HG03280 (cell line): ENCODE measurements around the gene TRPM1.
A peak's percentile ranks its signal among the peaks of the same experiment; 100 is the strongest.

Experiments
- ATAC-seq: cut with Tn5 transposase; IDR thresholded peaks from one replicate; pipeline ENCODE4 v1.9.1; 2021; ENCODE audit warnings: mild to moderate bottlenecking, moderate library complexity; ENCODE audit not compliant: unreplicated experiment

Gene TRPM1

DNA sequence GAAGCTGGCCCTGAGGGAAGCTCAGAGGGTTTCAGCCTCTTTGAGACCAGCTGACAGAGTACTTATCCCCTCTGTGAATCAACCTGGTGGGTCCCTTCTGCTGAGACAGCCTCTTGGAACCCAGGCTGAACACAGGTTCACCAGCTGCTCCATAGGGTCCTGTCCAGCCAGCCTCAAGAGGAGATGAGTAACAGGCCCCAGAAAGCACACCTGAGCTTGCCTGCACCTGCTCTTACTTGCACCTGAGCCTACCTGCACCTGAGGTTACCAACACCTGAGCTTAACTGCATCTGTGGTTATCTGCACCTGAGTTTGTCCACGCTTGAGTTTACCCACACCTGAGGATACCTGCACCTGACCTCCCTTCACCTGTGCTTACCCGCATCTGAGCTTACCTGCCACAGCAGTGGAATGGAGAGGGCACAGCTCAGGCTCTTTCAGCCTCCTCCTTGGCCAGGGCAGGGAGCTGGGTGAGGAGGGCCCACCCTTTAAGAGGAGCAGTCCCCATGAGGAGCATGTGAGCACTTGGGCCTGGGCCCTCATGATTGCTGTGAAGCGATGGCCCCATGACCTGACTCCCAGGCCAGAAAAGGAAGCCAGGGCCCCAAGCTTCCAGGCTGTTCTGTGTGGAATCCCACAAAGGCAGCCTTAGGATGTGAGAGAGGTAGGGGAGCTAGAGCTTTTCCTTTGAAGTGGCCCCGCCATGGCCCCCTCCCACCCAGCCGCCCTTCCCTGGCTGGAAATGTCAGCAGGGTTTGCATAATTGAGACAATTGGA lies at the start of gene TRPM1:
TSS of gene TRPM1 (minus strand) at position 464 of the 777 bp plus-strand sequence. CDS start 20,370 bp downstream, outside the sequence.
- no peak for ATAC-seq

DNA sequence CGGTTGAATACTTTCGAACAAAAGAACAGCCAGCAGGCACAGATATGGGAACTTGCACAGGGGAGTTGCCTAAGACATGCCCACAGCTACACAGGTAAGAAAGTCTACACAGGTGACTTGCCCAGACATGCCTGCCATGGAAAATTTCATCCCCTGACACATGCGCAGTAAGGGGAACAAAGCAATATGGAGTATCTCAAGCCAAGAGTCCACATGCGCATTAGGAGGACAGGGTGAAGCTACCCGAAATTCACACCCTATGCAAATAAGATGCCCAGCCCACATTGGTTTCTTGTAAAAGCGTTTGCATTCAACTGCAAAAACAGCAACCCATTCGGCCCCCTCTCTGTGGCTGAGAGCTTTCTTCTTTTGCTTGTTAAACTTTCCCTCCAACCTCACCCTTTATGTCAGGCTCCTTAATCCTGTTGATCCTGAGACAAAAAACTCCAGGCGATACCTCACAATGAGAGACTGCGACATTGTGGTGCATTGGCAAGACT lies 49.3 kb upstream of the TRPM1 start:
- no peak for ATAC-seq

DNA sequence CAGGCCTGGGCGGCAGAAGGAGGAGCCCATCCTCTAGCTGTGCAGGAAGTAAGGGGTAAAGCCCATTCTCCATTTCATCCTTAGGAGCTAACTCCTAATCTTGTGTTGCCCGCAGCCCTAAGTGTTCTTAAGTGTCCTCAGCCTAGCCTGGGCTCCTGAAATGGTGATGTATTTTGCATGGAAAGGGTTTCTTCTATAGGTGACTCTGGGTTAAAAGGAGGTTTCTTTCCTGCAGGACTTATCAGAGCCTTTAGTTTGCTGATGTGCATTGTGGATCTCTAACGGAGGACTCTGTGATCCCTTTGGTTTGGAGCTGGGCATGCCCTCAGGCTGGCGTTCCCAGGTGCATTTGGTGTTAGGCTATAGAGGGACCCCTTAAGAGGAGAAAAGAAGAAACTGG lies 48.5 kb upstream of the TRPM1 start:
- ATAC-seq = no peak

DNA sequence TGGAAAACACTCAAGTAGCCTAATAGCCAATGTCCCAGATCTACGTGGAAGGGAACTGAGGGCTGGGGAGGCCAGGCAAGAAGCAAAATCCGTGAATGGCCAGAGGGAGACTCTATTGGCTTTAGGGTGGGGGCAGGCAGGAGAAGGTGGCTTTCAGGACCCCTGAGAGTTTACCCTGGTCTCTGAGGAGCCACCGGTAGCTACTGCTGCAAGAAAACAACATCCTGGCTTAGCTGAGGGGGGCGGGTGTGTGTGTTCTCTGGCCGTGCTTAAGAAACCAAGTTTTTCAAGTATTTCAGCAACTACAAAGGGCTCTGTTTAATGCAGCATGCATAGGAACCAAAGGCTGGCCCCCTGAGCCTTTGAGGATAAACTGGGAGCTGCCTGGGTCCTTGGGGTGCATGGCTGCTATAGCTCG lies 47.6 kb upstream of the TRPM1 start:
- ATAC-seq = no peak

DNA sequence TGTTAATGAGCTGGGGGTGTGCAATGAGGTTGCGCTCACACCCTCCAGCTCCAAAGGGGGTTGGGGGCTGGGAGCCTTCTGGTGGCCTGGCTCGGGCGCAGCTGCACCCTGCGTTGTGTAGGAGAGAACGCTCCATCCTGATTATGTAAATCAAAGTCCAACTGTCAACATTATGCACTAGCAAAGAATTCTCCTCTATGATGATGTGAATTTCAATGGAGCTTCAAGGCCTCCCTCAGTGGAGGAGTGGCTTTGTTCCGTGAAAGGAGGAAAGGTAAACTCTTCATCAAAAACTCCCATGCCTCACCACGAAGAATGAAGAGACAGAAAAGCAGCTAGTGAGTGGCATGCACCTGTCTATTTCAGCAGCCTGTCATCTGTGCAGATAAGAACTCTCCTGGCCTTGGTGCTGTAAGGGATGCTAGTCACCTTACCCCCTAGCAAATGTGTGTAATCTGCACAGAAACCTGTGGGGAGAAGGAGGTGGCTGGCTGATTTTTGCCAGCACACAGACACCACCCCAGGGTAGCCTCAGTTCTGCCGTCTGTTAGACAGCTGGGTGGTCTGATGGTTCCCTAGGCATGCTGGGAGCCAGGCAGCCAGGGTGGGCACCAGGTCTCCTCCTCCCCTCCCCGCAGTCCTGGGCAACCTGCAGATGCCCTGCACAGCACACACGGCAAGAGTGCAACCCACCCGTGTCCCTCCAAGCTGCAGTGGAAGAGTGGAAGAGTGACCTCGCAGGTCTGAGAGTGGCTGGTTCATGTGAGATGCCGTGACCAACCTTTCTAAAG lies 47.0 kb upstream of the TRPM1 start:
- no peak for ATAC-seq

DNA sequence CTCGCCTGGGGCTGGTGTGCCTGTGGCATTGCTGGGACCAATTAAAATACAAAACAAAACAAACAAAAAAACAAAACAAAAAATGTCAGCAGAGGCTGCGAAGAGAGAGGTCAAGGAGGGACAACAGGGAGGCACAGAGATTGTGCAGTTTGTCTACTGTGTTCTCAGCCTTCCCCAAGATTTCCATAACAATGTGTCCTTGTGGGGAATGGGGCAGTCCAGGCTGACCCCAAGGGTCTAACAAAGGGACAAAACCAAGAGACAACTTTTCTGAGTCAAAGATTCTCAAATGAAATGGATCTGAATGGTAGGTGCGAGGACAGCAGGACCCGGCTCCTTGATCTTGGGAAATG lies 46.4 kb upstream of the TRPM1 start:
- ATAC-seq = no peak

DNA sequence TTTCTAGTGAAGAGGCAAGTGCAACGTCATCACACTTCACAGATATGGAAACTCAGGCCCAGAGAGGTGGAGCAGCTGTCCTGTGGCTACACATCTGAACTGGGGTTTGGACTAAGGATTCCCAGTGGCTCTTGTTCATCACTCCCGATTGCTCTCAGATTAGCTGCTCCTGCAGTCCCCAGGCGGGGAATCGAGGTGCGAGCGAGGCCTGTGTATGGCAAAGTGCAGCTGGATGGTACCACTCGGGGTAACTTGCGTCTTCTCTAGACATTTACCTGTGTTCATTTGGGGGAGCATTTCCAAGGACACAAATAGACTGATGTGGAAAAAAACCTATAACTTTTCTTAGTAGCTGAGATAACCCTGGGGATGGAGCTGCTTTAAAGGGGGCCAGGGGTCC lies 45.9 kb upstream of the TRPM1 start:
- no peak for ATAC-seq

DNA sequence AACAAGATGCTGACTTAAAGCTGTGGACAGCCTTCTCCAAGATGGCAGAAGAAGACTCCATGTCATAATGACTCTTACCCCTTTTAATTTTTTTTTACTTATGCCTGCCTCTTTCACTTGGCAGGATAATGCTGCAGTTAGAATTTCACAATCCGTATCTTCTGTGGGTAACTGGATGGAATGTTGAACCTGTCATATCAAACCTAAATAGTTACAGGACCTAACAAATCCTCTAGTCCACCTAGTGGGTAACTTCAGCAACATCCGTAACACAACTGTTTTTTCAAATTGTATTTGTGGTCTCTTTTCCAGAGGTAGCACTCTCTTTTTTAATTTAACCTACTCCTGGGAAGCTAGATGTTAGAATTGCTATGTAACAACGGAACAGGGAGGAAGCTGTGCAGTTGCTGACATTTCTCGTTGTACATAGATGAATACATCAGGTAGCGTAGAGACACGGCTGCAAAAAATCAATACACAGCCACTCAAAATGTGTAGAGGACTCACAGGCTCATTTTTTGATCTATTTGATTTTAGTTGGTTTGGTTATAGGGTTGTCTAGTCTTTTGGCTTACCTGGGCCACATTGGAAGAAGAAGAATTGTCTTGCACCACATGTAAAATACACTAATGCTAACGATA lies 43.9 kb upstream of the TRPM1 start:
- no peak for ATAC-seq

DNA sequence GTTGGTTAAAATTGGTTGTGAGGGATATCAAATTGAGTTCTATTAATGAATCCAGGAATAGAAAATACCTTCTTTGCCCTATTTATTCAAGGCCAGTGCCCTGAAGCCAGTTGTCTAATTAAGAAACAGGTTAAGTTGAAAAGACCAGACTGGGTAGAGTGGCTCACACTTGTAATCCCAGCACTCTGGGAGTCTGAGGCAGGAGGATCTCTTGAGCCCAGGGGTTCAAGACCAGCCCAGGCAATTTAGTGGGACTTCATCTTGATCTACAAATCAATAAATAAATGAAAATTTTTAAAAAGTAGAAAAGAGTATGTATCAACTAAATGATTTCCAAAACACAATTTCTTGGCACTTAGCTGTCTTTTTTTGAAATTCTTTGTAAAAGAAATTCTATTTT lies 40.3 kb upstream of the TRPM1 start:
- ATAC-seq = no peak

DNA sequence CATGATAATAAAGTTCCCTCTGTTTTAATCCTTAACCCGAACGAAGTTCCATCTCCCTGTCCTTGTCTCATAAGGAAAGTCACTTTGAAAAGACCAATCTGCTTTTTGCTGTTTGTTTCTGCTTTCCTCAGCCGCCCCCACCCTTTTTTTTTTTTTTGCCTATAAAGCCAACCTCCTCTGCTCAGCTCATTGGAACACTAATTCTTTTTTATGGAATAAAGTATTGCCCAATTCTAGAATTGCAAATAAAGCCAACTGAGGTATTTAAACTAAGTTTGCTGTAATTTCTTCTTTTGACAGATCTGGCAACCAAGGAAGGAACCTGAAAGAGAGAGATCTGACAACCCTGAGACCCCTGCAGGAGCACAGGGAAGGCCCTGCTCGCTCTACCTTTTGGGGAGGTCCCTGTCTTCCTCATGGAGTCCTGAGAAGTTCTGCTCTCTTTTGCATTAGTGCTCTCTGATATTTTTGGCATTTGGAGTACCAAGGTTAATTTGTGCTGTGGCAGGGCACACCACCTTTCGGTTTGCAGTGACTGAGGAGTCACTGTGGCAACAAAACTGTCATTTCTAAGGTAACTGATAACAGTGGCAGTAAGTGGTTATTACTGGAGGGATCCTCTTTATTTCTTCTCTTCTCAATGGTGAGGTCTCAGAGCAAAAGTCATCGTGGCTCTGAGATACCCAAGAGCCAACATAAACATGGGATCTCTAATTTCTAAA lies 35.2 kb upstream of the TRPM1 start:
- no peak for ATAC-seq

DNA sequence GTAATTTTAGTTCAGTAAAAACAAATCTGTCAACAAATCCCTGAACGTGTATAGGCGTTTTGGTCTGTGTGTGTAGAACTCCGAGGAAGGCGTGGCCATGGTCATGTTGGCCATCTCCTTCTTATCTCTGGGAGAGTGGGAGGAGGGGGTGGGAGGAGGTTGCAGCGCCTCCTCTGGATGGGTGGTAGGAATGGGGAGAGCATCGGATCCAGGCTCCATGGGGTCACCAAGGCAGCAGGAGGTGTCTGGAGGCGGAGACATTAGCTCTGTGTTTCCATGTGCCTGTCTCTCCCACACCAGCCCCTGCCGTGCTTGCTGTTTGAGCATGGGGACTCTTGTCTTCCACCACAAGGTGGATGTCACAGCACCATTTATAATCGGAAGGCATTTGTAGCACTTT lies 34.5 kb upstream of the TRPM1 start:
- no peak for ATAC-seq

DNA sequence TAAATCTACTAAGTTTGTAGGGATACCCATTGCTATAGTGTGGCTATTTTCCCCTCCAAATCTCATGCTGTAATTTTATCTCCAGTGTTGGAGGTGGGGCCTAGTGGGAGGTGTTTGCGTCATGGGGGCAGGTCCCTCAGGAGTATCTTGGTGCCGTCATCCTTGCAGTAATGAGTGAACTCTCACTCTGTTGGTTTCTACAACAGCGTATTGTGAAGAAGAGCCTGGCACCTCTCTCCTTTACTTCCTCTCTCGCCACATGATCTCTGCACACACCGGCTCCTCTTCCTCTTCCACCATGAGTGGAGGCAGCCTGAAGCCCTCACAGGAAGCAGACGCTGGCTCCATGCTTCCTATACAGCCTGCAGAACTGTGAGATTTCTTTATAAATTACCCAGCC lies 34.0 kb upstream of the TRPM1 start:
- no peak for ATAC-seq

DNA sequence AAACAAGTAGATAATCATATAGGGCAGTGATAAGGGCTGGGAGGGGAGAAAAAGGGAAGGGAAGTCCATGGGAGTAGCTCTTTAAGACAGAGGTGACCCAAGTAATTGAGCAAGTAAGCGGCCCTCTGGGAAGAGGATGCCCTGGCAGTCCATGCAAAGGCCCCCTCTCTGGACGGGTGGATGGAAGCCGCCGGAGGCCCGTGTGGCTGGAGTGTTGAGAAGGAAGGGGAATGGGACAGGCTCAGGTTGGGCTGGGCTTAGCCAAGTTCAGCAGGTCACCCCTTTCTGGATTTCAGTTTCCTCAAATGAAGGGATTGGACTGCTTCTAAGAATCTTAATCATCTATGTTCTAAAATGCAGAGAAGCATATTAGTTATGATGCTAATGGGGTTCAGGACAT lies 32.4 kb upstream of the TRPM1 start:
- ATAC-seq = no peak

DNA sequence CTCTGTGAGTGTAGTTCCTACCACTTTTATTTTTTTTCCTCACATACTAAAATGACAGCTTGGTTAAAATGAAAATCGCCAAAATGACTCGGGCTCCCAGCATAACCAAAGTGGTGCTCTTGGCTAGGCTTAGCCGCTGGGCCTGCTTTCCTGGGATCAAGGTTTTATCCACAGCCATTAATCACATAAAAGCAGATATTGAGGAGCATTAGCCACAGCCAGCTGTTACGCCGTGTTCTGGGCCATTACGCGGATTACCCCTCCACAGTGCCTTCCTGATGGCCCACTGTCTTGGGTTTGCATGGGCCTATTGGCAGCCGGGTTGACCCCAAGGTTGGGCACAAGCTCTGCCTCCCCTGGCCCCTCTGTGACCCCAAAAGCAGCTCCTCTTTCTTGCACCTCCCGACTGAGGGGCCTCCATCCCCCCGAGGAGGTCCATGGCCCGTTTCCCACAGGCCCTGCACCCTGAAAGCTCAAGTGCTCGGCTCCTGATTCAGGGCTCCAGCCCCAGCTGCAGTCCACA lies 30.4 kb upstream of the TRPM1 start:
- ATAC-seq = no peak

DNA sequence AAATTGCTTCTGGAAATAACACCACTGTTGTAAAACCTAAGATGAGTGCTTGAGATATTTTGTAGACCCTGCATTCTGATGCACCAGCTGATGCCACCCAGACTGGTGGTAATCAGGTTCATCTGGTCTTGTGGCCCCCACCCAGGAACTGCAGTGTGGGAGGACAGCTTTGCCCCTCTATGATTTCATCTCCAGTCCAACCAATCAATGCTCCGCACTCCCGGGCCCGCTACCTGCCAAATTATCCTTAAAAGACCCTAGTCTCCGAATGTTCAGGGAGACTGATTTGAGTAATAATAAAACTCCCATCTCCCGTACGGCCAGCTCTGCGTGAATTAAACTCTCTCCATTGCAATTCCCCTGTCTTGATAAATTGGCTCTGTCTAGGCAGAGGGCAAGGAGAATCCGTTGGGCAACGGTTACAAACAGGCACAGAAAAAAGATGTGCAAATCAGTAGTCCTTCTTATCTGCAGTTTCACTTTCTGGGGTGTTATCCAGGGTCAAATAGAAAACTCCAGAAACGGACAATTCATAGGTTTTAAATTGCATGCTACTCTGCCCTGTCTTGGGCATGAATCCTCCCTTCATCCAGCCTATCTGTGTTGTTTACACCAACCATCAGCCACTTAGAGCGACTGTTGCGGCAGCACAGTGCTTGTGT lies 29.2 kb upstream of the TRPM1 start:
- ATAC-seq = no peak

DNA sequence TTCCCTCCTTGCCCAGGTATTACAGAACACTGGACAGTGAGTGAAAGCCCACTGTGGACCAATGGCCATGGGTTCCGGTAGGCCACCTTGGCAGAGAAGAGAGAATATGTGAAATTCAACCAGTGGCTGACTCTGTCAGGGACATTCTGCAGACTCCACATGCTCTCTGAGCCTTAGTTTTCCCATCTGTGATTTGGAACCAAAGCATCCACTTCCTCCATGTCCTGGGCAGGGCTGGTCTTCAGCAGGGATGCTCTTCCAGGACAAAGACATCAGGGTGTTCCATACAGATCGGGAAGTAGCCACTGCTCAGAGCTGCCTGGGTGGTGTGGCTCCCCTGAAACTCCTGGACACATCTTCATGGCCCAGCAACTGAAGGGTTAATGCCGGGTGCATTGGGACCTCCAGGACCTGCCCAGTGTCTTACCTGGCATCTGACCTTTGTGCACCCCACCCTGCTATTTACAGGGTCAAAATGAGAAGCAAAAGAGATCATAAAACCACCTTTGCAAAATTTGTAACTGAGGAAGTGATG lies 28.3 kb upstream of the TRPM1 start:
- no peak for ATAC-seq

DNA sequence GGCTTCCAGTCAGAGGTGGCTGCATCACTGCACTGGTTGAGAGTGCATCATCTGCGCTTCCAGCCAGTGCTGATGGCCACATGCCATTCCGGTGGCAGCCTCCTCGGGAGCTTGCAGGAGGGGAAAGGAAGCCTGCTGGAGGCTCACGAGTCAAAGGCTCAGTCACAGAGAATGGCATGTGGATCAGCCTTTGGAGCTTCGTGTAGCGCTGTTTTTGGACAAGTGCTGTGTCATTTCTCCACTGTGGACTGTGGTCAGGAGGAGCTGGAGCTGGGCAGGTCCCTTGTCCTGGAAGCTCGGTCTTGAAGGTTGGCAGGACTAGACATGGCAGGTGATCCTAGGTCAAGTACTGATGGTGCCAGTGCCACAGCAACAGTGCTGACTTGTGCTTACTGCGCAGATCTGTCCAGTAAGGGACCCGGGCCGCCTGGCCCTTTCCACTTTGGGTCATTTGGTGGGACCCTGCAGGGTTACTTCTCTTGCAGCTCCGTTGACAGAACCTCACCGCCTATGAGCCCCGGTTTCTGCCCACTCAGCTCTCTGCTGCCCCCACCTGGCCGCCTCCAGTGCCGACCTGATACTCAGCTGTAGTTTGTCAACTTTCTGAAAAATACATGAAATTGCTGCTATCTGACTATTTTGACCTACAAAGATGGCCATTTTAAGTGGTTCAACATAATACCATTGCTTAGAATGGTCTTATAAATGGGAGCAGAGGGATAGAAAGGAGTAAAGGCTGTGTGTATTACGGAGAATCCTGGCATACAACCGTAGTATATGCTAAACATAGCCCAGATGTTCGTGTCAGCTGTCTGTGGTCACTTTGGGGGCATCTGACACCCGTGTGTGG lies 27.6 kb upstream of the TRPM1 start:
- ATAC-seq = peak; percentile 54

DNA sequence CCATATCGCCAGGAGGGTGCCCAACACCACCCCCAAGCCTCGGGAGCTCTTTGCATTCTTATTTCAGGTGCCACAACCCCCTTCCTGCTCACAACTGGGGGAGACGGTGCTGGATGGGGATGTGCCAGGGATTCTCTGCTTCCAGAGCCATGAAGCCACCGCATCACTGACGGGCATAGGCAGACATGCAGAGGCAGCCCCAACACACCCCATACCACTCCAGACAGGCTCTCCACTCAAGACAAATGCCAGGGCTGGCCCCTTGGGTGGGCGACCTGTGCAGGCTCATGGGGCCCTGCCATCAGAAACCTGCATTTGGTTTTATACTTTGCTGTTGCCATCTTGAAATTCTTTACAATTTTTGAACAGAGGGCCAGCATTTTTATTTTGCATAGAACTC lies 27.0 kb upstream of the TRPM1 start:
- no peak for ATAC-seq

DNA sequence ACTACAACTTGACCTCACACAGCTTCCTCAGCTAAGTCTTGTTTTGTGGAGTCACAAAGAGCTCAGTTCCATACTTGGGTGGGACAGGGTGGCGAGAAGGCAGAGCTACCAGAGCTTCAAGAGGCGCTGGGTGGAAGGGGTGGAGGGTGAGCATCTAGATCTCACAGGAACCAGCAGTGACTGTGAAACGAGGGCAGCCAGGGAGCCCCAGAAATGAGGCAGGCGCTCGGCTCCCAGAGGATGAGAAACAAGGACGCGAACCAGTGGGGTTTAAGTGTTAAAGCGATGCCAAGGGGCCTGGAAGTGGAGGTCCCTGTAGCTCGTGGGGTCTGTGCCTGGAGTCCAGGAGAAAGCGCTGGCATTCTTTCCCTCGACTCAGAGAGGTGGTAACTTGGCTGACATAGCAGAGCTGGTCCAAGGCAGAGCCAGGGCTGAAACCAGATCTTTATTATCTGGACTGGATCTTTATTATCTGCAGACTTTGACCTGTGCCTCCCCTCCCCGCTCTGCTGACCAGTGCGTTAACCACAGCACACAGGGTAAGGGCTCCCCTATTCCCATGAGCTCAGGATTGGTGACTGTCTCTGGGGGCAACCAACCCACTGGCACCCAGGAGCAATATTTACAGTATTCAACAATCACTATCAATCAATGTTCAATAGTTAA lies 26.2 kb upstream of the TRPM1 start:
- ATAC-seq = no peak
